Superior temporal gyrus (tissue), 1 donor: ENCODE results near the gene GATB.
"Not testable (repeated sequence)": the region's sequence is repeated elsewhere in the genome, so short reads cannot be mapped to it uniquely, and the experiment has no call there.

Experiments used
- DNase-seq: peaks from one replicate; pipeline ENCODE4 v3.0.0-alpha.2; 2016; ENCODE audit errors: extremely low spot score

GATB gene

GRCh38 chr4:151785484-151786157 lies 24.8 kb upstream of the GATB start:
- DNase-seq: no peak

GRCh38 chr4:151784706-151785105 lies 23.9 kb upstream of the GATB start:
- no peak for DNase-seq

DNA sequence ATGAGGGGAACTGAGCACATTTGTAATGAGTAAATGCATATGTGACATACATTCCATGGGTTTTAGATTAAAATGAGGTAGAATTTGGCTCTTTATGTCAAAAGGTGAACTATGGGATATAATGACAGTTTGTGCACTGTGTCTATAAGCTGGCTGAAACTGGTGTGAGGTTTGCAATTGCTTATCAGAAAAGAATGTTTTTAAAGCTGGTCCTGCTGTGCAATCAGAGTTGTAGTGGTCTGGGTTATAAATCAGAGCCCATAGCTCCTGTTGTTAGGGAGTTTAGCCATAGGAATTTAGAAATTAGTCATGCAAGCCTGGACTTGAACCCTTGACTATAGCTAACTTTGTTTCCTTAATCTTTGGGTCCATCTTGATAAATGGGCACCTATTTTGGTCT lies 23.1 kb upstream of the GATB start:
- no peak for DNase-seq

DNA sequence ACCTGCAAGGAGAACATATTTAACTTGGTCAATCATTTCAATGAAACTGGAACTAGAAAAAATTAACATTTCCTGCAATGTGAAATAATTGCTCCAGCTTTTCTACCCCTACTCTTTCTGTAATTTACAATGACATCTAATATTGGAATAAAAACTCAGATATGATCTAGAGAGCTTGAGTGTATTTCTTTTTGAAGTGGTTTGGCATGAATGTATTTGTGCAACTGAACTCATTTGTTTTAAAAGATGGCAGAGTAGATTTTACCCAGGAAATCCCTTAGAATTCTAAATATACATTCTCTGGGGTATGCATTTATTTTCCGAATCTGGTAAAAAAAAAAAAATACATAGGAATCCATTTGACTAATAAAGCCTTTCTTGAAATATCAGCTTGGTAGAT lies 21.5 kb upstream of the GATB start:
- DNase-seq: no peak

- peak; percentile 56 for DNase-seq
These were observed 20.2 kb upstream of the GATB start for GRCh38 chr4:151781026-151781425.

DNA sequence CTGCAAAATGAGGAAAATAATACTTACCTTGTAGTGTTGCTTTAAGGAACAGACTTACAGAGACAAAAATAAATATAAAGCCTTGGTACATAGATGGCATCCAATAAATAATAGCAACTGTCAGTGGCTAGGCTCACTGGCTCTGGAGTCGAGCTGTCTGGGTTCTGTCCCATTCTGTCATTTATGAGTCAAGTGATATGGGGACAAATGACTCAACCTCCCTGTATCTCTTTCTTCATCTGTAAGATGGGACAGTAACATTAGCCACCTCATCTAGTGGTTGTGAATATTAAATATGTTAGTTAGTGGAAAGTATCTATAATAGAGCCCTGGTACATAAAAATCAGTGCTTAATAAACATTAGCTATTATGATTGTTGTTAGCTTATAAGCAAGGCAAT lies 16.7 kb upstream of the GATB start:
- DNase-seq: no peak

DNA sequence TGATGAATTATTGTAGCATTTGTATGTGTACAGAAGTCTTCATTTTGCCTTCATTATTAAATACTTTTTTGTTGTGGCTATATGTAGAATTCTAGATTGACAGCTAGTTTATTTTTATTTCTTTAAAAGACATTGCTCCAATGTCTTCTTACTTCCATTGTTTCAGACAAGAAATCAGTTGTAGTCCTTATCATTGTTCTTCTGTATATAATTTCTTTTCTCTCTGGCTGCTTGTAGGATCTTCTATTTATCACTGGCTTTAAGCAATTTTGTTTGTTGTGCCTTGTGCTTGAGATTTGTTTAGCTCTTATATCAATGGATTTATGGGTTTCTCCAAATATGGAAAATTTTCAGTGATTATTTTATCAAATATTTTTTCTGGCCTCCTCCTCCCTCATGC lies 13.5 kb upstream of the GATB start:
- no peak for DNase-seq

GRCh38 chr4:151772274-151772673 lies 11.5 kb upstream of the GATB start:
- no peak for DNase-seq

- no peak for DNase-seq
These were observed 10.9 kb upstream of the GATB start for GRCh38 chr4:151771664-151772063.

GRCh38 chr4:151770154-151770553 lies 9.3 kb upstream of the GATB start:
- no peak for DNase-seq

GRCh38 chr4:151768835-151769234 lies 8.0 kb upstream of the GATB start:
- DNase-seq: no peak

DNA sequence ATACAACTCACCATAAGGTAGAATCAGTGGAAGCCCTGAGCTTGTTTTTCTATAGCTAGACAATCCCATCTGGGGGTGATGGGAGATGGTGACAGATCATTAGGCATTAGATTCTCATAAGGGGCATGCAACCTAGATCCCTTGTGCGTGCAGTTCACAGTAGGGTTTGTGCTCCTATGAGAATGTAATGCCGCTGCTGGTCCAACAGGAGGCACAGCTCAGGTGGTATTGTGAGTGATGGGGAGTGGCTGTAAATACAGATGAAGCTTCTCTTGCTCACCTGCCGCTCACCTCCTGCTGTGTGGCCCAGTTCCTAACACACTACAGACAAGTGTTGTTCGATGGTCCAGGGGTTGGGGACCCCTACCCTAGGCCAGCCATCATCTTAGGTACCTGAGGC lies 5.9 kb upstream of the GATB start:
- DNase-seq: no peak

GRCh38 chr4:151760002-151760401 lies 805 bp downstream of the GATB start:
- no peak for DNase-seq

GRCh38 chr4:151753056-151753455 lies 7.8 kb downstream of the GATB start:
- DNase-seq: no peak

GRCh38 chr4:151750156-151750555 lies 10.7 kb downstream of the GATB start:
- no peak for DNase-seq

GRCh38 chr4:151745481-151746231 lies 15.2 kb downstream of the GATB start:
- no peak for DNase-seq

DNA sequence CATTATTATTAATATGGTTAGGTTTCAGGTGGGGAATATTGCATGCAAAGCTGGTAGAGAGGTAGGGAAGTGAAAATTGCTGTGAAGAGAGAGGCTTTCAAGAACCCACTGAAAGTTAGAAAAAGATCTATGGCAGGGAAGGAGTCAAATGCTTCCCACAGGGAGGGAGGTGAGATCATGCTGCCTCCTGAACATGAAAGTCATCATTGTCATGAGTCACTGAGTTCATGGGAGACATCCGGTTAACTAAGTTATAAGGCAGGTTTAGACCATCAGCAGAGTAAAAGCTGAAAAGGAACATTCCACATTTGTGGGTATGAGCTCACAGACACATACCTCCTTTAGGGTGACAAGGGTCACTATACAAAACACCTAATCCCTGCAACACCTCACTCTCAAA lies 16.2 kb downstream of the GATB start:
- no peak for DNase-seq

DNA sequence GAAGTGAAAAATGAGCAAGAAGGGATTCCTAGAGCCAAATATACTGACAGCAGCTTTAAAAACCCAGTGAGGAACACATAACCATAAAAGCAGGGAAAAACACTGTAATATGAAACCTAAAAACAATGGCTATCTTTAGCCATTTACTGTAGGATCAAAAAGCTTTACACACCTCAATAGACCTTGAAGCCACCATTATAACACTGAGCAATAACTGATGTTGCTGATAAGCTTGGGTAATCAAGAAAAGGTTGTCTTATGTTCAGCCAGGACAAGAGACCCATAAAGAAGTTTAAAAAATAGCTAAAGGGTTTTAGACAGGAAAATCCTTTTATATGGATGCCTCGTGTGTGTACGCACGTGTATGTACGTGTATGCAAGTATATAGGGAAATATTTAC lies 16.9 kb downstream of the GATB start:
- DNase-seq: no peak

DNA sequence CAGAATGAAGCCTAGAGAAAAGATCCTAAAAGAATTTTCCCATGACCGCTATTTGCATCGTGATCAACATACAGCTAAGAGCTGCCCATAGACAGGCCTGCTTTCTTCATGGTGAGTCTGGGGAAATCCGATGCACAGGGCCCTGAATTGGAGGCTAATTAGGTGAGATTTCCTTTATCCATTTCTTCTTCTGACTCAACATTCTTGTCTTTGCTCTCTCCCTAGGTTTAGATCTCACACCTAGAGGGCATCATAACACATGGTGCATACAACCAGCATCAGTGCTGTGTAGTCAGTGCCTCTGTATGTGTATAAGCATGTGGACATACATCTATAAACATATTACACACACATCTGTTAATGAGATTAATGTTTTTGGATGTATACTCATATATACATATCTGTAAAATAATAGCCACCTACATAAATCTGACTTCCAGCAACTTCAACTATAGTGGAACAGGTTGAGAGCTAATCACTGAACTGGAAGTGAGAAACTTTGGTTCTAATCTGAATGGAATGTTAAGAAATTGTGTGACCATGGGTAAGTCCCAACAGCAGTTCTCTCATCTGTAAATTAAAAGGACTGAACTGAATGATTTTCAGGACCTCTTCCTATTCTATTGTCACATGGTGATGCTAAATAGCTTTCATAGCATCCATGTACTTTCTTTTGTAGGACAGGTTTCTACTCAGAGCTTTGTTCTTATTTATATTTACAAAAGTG lies 17.5 kb downstream of the GATB start:
- DNase-seq: no peak

DNA sequence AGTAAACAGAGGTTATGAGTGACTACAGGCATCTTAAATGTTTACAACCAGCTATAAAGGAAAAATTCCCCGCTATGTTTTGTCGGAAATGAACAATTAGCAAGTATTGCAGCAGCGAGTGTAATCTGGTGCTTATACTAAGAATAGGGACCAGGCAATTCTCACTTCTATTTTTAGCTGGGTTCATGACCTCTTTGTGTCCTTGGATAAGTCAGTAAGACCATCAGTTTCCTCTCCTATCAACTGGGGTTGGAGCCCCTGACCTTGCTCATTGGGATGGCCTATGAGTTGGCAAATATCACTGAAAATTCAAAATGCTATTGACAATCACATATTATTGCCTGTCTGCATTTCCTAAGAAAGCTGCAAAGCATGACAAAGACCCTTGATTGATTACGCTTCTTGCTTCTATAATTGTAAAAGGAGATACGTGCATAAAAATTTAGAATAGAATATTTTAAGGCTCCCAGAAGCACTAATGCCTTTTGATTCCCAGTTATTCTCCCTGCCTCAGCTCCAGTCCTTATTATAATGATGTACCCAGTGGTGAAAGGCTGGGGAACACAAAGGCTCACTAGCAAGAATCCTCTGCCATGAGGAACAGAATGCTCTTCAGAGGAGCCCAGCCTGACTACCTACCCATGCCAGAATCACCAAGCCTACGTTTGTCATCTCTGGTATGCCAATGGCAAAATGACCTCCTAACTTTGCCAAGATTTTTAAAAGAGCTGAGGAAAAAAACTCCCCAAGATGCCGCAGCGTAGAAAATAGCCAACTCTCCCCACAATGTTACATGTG lies 21.9 kb downstream of the GATB start:
- no peak for DNase-seq

DNA sequence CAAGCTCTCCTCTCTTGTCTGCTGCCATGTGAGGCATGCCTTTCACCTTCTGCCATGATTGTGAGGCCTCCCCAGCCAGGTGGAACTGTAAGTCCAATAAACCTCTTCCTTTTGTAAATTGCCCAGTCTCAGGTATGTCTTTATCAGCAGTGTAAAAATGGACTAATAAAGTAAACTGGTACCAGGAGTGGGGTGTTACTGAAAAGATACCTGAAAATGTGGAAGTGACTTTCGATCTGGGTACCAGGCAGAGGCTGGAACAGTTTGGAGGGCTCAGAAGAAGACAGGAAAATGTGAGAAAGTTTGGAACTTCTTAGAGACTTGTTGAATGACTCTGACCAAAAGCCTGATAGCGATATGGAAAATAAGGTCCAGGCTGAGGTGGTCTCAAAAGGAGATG lies 24.0 kb downstream of the GATB start:
- DNase-seq: not testable (repeated sequence)

DNA sequence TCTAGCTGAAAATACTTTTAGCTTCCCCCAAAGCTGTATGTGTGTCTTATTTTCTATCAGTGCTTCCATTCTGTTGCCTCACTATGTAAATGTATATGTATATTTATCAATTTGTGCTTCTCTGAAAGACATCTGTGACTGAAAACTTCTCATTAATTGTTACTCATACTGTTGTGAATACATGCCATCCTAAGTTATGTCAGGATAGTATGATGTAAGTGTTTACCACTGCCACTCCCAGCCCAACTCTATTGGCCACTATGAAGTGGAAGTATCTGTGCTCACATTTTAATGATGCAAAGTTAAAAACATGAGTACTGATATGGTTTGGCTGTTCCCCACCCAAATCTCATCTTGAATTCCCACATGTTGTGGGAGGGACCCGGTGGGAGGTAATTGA lies 24.4 kb downstream of the GATB start:
- DNase-seq: no peak
